A549 (cell line): Measurements from ENCODE around the gene CLDN17.

Source experiments
- CEBPB ChIP-seq, 2 experiments: fragments of >200 bp in 1 of 2; sonication (Bioruptor Twin) in 1 of 2; formaldehyde crosslinking in 1 of 2; IDR thresholded peaks; 2 replicates each; pipeline ENCODE4 v1.6.1; 2012 to 2016
- TF ChIP-seq, protein P1 (sequence below): fragments of 450-650 bp; IDR thresholded peaks from 2 replicates; pipeline ENCODE4 v1.6.1; 2014; ENCODE audit warnings: antibody characterized with exemption

GRCh38 chr21:30189773-30190172 is 23.2 kb upstream of the CLDN17 start:
- TF ChIP-seq, protein P1, sequence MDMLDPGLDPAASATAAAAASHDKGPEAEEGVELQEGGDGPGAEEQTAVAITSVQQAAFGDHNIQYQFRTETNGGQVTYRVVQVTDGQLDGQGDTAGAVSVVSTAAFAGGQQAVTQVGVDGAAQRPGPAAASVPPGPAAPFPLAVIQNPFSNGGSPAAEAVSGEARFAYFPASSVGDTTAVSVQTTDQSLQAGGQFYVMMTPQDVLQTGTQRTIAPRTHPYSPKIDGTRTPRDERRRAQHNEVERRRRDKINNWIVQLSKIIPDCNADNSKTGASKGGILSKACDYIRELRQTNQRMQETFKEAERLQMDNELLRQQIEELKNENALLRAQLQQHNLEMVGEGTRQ, result no peak
- TF ChIP-seq CEBPB (IDR thresholded peaks at IDR 0.05), result no peak
